ENCODE measurements around the gene SEPTIN10.
"Not testable (repeated sequence)": the region's sequence is repeated elsewhere in the genome, so short reads cannot be mapped to it uniquely, and the experiment has no call there.

GRCh38 chr2:109536556-109536955 is 77.2 kb downstream of the SEPTIN10 start:
- TF ChIP-seq CTCF (conservative IDR thresholded peaks at IDR 0.05; ENCODE audit: low read length); EZH2phosphoT487 (IDR thresholded peaks at IDR 0.05; ENCODE audit: borderline replicate concordance): not testable (repeated sequence)

Measured in Loucy (cell line).